ENCODE measurements around the gene PAM.

Gene PAM

GRCh38 chr5:102895234-102895633 lies 140.1 kb downstream of the PAM start:
- TF ChIP-seq CTCF (IDR thresholded peaks at IDR 0.05), result no peak

- TF ChIP-seq CTCF (IDR thresholded peaks at IDR 0.05), result no peak
Measured at GRCh38 chr5:102895976-102896375, 140.9 kb downstream of the PAM start.

GRCh38 chr5:102901424-102902134 lies 146.5 kb downstream of the PAM start:
- TF ChIP-seq CTCF (IDR thresholded peaks at IDR 0.05), result no peak

- TF ChIP-seq CTCF (IDR thresholded peaks at IDR 0.05), result no peak
Measured at GRCh38 chr5:102902135-102902448, 147.0 kb downstream of the PAM start.

GRCh38 chr5:102902647-102903046 lies 147.5 kb downstream of the PAM start:
- TF ChIP-seq CTCF (IDR thresholded peaks at IDR 0.05), result no peak

- TF ChIP-seq CTCF (IDR thresholded peaks at IDR 0.05), result no peak
Measured at GRCh38 chr5:102903074-102903871, 148.2 kb downstream of the PAM start.

- TF ChIP-seq CTCF (IDR thresholded peaks at IDR 0.05), result no peak
Measured at GRCh38 chr5:102905056-102905455, 150.0 kb downstream of the PAM start.

Measured in LNCAP (cell line).